GM18867 (cell line): ENCODE data around the gene PUS10.
"Not testable (repeated sequence)": the region's sequence is repeated elsewhere in the genome, so short reads cannot be mapped to it uniquely, and the experiment has no call there.

Source experiments
- ATAC-seq: cut with Tn5 transposase; IDR thresholded peaks from one replicate; pipeline ENCODE4 v1.9.1; 2021; ENCODE audit warnings: mild to moderate bottlenecking, moderate library complexity; ENCODE audit not compliant: unreplicated experiment

Gene PUS10

GRCh38 chr2:61013382-61013781, 4.7 kb downstream of the PUS10 start:
- ATAC-seq, result no peak

DNA sequence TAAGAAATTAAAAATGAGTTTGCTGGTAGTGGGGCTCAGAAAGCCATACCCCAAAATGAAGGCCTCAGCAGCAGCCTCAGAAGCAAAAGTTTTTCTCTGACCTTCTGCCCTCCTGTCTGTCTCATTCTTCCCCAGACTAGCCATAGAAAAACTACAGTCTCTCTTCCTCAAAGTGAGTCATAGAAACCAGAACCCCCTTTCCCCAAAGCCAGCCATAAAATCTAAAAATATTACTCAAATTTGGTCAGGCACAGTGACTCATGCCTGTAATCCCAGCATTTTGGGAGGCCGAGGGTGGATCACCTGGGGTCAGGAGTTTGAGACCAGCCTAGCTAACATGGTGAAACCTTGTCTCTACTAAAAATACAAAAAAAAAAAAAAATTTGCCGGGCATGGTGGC, 5.8 kb downstream of the PUS10 start:
- not testable (repeated sequence) for ATAC-seq

DNA sequence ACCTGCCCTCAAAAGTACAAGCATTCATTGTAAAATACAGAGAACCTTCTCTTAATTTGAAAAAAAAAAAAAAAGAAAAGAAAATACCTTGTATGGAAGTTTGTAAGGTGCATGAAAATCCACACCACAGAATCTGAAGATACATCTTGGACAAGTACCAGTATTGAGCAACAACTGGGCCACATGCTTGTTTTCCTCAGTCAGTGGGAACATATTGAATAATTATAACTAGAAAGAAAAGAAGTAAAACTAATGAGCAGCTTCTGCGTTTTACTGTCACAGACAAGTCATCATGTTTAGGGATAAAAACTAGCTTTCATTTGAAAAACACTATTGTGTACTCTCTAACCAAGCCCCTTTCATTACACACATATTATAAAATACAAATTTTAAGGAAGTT, 6.4 kb downstream of the PUS10 start:
- no peak for ATAC-seq

DNA sequence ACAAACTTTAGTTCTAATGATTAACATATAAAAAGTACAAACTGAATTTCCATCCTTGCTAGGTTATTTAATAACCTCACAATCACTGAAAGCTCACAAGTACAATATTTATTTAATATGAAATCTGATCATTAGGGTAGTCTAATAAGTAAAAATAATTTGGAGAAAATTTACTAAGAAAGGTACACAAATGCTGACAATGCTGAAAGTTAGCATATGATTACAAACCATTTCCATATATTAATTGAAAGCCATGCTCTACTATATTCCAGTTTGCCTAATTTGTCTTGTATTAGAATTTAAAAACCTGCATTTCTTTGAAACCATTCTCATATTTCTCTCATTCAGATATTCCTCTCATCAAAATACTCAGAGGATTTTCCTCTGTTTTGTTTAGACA, 8.7 kb downstream of the PUS10 start:
- ATAC-seq, result no peak

DNA sequence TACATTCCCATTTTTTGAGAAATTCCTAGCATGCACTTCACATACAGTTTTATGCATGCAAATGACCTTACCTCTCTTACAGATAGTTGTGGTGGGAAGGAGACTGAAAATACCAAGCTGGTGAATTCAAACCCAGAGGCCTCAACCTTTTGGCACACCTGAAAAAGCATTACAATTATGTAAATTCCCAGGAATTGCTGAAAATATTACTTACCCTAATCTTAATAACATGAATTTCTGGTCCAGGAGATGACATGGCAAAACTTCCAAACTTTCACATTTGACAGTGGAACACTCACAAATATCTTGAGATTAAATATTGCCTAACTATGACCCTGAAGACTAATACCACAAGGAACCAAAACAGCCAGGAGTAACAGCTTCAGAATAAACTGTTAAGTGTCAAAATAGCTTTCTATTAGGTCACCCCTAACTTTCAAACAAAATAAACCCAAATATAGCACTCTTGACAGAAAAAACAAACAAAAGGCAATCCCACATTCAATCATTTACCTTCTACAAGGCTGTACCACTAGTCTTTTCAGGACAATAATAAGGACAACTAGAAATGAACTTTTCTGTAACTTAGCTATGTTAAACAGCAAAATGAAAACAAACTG, 11.5 kb downstream of the PUS10 start:
- no peak for ATAC-seq

DNA sequence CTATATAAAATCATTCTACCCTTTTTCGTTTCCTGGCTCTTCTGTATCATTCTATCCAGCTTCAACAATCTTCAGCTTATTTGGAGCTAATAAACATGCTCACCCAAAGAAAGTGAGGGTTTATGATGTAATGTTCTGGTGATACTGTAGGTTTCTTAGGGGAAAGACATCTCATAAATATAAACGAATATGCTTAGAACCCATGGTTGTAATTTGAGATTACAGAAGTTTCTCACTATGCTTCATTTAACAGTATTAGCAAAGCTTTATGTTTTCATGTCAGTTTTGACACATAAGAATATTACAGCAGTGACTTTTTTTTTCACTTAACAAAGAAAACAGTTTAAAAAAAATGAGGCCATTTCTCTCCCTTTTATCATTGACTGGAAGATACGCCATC, 12.3 kb downstream of the PUS10 start:
- no peak for ATAC-seq

DNA sequence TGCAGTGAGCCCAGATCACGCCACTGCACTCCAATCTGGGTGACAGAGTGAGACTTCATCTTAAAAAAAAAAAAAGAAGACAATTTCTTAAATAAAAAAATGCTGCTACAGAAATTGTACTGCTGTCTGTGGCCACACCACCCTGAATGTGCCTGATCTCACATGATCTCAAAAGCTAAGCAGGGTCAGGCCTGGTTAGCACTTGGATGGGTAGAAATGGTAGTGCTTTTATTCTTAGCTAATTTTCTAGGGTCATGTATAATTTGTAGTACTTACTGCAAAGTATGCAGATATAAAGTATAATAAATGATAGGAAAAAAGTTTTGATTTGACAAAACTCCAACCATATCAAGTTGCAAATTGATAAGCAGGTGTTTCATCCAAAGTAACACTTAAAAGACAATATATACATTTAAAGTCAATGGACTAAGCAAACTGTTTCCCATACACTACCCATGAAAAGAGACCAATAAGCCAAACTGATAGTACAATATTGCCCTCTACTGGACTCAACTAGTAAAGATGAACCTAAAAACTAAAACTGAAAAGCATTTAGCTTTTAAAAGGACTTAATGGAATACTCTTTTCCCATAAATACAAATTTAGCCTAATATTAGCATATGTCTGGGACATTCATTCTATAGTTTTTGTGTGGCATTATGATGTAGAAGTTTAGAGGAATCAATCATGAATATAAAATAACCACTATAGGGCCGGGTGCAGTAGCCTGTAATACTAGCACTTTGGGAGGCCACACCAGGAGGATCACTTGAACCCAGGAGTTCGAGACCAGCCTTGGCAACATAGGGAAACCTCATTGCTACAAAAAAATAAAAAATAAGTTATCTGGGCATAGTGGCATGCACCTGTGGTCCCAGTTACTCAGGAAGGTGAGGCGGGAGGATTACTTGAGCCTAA, 19.2 kb downstream of the PUS10 start:
- peak; percentile 56 for ATAC-seq

- no peak for ATAC-seq
These were observed 23.9 kb downstream of the PUS10 start for GRCh38 chr2:60994131-60994530.

- peak; percentile 98 for ATAC-seq
These were observed 25.1 kb downstream of the PUS10 start for GRCh38 chr2:60992985-60993392.

DNA sequence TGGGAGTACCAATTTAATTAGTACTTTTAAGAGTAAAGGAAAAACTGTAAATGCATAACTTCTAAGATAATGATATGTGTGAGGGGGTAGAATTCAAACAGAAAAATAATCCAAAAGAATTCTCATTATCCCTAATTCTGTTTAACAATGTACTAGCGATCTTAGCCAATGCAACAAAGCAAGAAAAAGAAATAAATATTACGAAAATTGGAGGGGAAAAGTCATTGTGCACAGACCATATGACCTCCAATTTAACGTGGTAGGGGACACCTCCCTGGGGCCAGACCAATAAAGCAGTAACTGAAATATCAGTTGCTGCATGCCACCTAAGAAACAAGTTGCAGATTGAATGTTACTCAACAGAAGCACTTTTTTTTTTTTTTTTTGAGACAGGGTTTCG, 26.4 kb downstream of the PUS10 start:
- ATAC-seq, result no peak

DNA sequence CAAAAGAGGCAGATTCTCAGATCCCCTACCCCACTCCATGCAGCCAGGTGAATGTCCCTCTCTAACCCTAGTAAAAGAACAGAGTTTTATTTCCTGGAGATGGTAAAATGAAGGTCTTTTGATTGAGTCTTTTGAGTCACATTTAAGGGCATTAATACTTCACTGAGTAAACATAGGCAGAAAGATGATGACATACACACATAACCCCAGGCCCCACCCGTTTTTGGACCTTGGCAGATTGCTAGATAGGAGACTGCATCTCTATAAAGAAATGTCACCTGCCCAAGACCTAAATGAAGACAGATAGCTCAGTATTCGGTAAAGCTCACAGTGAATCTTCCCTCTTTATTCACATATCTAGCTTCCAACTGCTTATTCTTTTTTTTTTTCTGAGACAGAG, 28.8 kb downstream of the PUS10 start:
- ATAC-seq, result no peak

DNA sequence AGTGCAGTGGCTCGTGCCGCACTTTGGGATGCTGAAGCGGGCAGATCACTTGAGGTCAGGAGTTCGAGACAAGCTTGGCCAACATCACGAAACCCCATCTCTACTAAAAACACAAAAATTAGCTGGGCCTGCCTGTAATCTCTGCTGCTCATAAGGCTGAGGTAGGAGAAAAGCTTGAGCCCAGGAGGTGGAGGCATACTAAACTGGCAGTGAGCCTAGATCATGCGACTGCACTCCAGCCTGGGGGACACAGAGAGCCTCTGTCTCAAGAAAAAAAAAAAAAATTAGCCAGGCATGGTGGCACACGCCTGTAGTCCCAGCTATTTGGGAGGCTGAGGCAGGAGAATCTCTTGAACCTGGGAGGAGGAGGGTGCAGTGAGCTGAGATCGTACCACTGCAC, 30.4 kb downstream of the PUS10 start:
- ATAC-seq, result not testable (repeated sequence)

DNA sequence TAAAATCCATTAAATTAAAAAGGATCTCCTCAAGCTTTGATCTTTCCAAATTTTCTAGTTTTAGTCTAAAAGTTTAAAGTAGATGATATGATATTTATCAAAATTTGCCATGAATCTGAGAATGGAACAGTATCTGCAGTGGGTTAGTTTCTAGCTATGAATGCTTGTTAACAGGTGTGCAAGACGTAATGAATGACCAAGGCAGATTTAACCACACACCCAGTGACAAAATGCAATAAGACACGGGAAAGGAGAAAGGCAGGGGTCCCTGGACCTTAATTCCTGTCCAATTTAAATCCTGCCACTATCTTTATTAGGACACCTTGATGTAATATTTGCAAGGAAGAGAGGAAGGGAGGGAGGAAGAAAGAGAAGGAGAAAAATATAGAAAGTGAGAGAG, 31.0 kb downstream of the PUS10 start:
- no peak for ATAC-seq

DNA sequence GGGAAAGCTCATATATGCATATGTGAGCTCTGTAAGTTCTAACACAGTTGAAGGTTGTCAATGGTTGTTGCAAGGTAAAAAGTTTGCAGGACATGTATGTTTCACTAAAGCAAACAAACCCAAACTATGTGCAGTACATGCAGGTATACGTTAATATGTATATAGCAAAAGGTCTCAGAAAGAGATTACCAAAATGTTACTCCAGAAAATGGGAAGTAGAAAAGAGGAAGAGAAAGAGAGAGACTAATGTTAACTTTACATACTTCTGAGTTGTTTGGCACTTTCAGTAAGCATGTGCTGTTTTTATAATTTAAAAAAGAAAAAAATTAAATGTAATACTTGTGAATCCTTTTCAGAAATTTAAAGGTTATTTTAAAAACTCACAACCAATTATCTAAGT, 33.3 kb downstream of the PUS10 start:
- ATAC-seq, result no peak

DNA sequence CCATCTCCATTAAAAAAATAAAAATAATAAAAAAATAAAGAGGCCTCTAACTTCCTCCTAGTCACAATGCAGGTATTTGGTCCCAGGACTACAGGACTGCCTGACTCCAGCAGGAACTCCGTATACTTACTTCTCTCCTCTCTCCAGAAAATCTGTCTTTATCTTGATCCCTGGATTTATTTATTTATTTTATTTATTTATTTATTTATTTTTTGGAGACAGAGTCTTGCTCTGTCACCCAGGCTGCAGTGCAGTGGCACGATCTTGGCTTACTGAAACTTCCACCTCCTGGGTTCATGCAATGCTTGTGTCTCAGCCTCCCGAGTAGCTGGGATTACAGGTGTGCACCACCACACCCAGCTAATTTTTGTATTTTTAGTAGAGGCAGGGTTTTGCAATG, 36.0 kb downstream of the PUS10 start:
- not testable (repeated sequence) for ATAC-seq

GRCh38 chr2:60980071-60980815, 37.8 kb downstream of the PUS10 start:
- peak; percentile 65 for ATAC-seq

DNA sequence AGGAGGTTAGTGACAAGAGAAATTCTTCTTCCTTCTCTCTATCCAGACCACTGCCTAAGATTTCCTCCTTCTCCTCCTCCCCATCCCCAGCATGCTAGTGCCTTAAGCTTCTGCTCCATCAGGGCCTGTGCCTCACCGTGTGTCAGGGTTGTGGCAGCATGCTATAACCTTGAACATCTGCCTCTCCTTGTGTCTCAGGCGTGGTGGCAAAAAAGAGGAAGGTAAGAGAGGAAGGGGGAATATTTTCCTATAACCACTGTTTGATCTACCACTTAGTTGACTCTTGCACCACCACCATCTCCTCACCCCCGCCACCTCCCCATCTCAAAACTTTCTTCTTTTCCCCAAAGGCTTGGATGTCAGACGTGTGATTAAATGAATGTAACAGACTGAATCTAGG, 38.8 kb downstream of the PUS10 start:
- no peak for ATAC-seq

DNA sequence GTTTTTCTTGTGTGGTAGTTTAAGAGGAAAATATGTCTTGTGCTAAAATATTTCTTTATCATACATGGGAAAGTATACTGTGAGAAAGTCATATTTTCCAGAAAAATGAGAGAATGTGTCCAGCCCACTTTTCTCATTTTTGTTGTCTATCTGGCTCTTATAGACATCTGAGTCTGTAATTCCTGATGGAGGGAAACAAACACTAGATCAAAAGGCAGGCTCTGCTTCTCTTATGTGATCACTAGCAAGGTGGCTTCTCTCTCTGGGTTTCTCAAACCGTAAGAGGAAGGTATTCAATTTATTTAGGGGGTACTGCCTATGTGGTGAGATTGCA, 40.5 kb downstream of the PUS10 start:
- no peak for ATAC-seq

GRCh38 chr2:60976875-60977561, 41.0 kb downstream of the PUS10 start:
- no peak for ATAC-seq

GRCh38 chr2:60976256-60976850, 41.7 kb downstream of the PUS10 start:
- ATAC-seq, result no peak

DNA sequence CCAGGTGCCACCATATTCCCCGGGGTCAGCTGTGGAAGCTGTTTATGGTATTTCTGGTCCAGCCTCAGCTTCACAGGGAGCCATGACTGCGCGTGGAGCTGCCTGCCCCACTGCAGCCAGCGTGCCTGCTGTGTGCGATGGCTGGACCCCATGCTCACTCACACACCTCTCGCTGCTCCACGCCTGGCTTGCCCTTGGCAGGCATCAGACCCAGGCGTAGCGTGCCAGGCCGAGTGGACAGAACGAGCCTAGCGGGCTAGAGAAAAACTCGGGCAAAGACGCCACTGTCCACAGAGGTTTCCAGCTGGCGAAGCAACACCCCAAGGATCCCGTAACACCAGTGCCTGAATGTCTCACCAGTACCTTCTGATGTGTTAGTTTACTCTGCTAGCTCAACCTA, 43.4 kb downstream of the PUS10 start:
- ATAC-seq, result no peak
